ENCODE measurements around the gene SKIDA1.

The SKIDA1 gene

DNA sequence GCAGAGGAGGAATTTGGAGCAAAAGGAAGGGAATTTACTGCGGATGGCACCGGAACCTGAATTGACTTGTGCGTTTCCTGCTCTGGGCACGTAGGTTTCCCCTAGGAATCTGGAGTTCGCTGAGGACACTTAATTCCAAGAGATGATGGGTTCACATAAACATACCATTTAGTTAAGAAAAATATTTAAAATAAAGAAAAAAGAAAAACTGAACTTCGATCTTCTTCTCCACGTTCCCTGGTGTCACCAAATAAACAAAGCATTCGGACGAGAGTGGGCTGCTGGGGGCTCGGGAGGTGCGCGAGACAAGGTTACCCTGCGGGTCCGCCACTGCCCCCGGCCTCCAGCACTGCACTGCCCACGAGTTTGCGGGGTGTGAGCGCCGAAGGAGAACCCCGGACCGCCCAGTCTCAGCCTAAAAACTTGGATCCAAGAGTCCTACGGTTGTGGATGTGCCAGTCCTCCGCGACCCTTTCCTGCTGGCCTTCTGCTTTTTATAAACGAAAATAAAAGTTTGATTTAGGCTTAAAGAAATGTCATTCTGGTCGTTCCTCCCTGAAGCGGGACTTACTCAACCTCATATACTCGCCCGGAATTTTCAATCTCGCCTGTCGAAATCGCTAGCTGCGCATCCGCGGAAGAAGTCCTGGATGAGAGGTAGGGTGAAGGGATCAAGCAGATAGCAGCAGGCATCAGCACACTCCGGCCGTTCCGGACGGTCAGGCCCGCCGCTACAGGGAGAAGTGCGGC is 30.3 kb downstream of the SKIDA1 start:
- Histone ChIP-seq H3K9me3 (ENCODE audit: control insufficient read depth, insufficient read depth, low read length) (no peaks in the 10 kb centered on the region), H3K9ac (ENCODE audit: low read depth, low read length) (peak overlapping the region; percentile 79), H3K27me3 (ENCODE audit: control insufficient read depth, insufficient read depth, low read length) (peaks cover 28% of the 10 kb centered on the region), H3K36me3 (ENCODE audit: control insufficient read depth, insufficient read depth, low read length) (no peaks in the 10 kb centered on the region), H3K4me3 (ENCODE audit: low read depth, low read length) (peak overlapping the region; percentile 87), H3K4me1 (ENCODE audit: control insufficient read depth, insufficient read depth, low read length) (peaks cover 21% of the 10 kb centered on the region)

GRCh38 chr10:21494191-21495001 is 31.1 kb downstream of the SKIDA1 start:
- peaks cover 20% of the 10 kb centered on the region for H3K27me3 ChIP-seq (ENCODE audit: control insufficient read depth, insufficient read depth, low read length)
- peak overlapping the region; percentile 87 for H3K4me3 ChIP-seq (ENCODE audit: low read depth, low read length)
- H3K4me1 ChIP-seq (ENCODE audit: control insufficient read depth, insufficient read depth, low read length): peaks cover 20% of the 10 kb centered on the region
- H3K9me3 ChIP-seq (ENCODE audit: control insufficient read depth, insufficient read depth, low read length): no peaks in the 10 kb centered on the region
- H3K9ac ChIP-seq (ENCODE audit: low read depth, low read length): peak overlapping the region; percentile 79
- H3K36me3 ChIP-seq (ENCODE audit: control insufficient read depth, insufficient read depth, low read length): no peaks in the 10 kb centered on the region

GRCh38 chr10:21493784-21494183 is 31.7 kb downstream of the SKIDA1 start:
- Histone ChIP-seq H3K36me3 (ENCODE audit: control insufficient read depth, insufficient read depth, low read length) (no peaks in the 10 kb centered on the region), H3K27me3 (ENCODE audit: control insufficient read depth, insufficient read depth, low read length) (peaks cover 14% of the 10 kb centered on the region), H3K9me3 (ENCODE audit: control insufficient read depth, insufficient read depth, low read length) (no peaks in the 10 kb centered on the region), H3K4me1 (ENCODE audit: control insufficient read depth, insufficient read depth, low read length) (peaks cover 14% of the 10 kb centered on the region), H3K4me3 (ENCODE audit: low read depth, low read length) (peak overlapping the region; percentile 87), H3K9ac (ENCODE audit: low read depth, low read length) (peak overlapping the region; percentile 79)

- no peaks in the 10 kb centered on the region for H3K9me3 ChIP-seq (ENCODE audit: control insufficient read depth, insufficient read depth, low read length)
- H3K9ac ChIP-seq (ENCODE audit: low read depth, low read length): no peak overlapping the region
- H3K4me1 ChIP-seq (ENCODE audit: control insufficient read depth, insufficient read depth, low read length): peaks cover 7% of the 10 kb centered on the region
- H3K36me3 ChIP-seq (ENCODE audit: control insufficient read depth, insufficient read depth, low read length): no peaks in the 10 kb centered on the region
- peaks cover under 1% of the 10 kb centered on the region for H3K27me3 ChIP-seq (ENCODE audit: control insufficient read depth, insufficient read depth, low read length)
- H3K4me3 ChIP-seq (ENCODE audit: low read depth, low read length): no peak overlapping the region
Measured at GRCh38 chr10:21492421-21492820, 33.1 kb downstream of the SKIDA1 start.

GRCh38 chr10:21490711-21491105 is 34.8 kb downstream of the SKIDA1 start:
- Histone ChIP-seq H3K27me3 (ENCODE audit: control insufficient read depth, insufficient read depth, low read length) (no peaks in the 10 kb centered on the region), H3K4me1 (ENCODE audit: control insufficient read depth, insufficient read depth, low read length) (peaks cover 7% of the 10 kb centered on the region), H3K9ac (ENCODE audit: low read depth, low read length) (no peak overlapping the region), H3K36me3 (ENCODE audit: control insufficient read depth, insufficient read depth, low read length) (no peaks in the 10 kb centered on the region), H3K4me3 (ENCODE audit: low read depth, low read length) (no peak overlapping the region), H3K9me3 (ENCODE audit: control insufficient read depth, insufficient read depth, low read length) (no peaks in the 10 kb centered on the region)

GRCh38 chr10:21490028-21490710 is 35.3 kb downstream of the SKIDA1 start:
- H3K4me1 ChIP-seq (ENCODE audit: control insufficient read depth, insufficient read depth, low read length): peaks cover 7% of the 10 kb centered on the region
- no peaks in the 10 kb centered on the region for H3K36me3 ChIP-seq (ENCODE audit: control insufficient read depth, insufficient read depth, low read length)
- H3K9me3 ChIP-seq (ENCODE audit: control insufficient read depth, insufficient read depth, low read length): no peaks in the 10 kb centered on the region
- H3K4me3 ChIP-seq (ENCODE audit: low read depth, low read length): no peak overlapping the region
- no peak overlapping the region for H3K9ac ChIP-seq (ENCODE audit: low read depth, low read length)
- no peaks in the 10 kb centered on the region for H3K27me3 ChIP-seq (ENCODE audit: control insufficient read depth, insufficient read depth, low read length)

DNA sequence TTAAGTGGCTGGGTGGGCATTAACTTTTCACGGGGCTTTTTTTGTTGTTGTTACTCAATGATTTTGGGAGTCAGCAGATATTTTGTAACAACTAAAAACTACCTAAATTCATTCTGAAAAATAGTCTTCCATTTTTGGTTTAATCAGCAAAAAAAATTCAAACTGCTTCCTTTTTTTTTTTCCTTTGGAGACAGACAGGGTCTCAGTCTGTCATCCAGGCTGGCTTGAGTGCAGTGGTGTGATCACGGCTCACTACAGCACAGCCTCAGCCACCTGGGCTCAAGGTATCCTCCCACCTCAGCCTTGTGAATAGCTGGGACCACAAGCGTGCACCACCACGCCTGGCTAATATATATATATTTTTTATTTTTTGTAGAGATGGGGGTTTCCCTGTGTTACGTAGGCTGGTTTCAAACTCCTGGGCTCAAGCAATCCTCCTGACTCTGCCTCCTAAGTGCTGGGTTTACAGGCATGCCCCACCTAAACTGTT is 36.5 kb downstream of the SKIDA1 start:
- no peaks in the 10 kb centered on the region for H3K36me3 ChIP-seq (ENCODE audit: control insufficient read depth, insufficient read depth, low read length)
- no peak overlapping the region for H3K4me3 ChIP-seq (ENCODE audit: low read depth, low read length)
- no peaks in the 10 kb centered on the region for H3K27me3 ChIP-seq (ENCODE audit: control insufficient read depth, insufficient read depth, low read length)
- H3K9me3 ChIP-seq (ENCODE audit: control insufficient read depth, insufficient read depth, low read length): no peaks in the 10 kb centered on the region
- peaks cover 7% of the 10 kb centered on the region for H3K4me1 ChIP-seq (ENCODE audit: control insufficient read depth, insufficient read depth, low read length)
- no peak overlapping the region for H3K9ac ChIP-seq (ENCODE audit: low read depth, low read length)

DNA sequence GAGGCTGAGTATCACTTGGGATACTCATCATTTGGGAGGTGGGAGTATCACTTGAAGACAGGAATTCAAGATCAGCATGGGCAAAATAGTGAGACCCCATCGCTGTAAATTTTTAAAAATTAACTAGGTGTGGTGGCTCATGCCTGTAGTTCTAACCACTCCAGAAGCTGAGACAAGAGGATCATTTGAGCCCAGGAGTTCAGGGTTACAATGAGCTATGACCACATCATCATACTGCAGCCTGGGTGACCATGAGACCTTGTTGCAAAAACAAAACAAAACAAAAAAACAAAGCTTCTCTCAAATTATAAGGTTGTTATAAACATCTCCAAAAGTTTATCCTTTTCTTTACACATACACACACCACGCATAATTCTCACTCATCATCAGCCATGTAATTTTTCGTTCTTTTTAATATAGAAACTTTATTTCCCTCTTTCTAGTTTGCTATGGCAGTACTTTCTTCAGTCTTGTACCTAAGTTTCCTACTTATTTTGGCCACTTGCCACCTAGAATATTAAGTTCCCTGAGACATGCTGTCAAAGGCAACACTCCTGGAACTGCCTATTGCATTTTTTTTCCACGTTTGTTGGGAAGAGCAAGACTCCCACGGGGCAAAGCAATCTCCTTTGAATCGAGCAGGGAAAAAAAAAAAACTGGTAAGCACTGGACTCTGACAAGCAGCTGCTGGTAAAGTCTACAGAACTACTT is 37.1 kb downstream of the SKIDA1 start:
- H3K4me1 ChIP-seq (ENCODE audit: control insufficient read depth, insufficient read depth, low read length): peaks cover 7% of the 10 kb centered on the region
- no peak overlapping the region for H3K9ac ChIP-seq (ENCODE audit: low read depth, low read length)
- no peaks in the 10 kb centered on the region for H3K9me3 ChIP-seq (ENCODE audit: control insufficient read depth, insufficient read depth, low read length)
- H3K4me3 ChIP-seq (ENCODE audit: low read depth, low read length): no peak overlapping the region
- no peaks in the 10 kb centered on the region for H3K27me3 ChIP-seq (ENCODE audit: control insufficient read depth, insufficient read depth, low read length)
- no peaks in the 10 kb centered on the region for H3K36me3 ChIP-seq (ENCODE audit: control insufficient read depth, insufficient read depth, low read length)

GRCh38 chr10:21487416-21488180 is 37.9 kb downstream of the SKIDA1 start:
- Histone ChIP-seq H3K27me3 (ENCODE audit: control insufficient read depth, insufficient read depth, low read length) (no peaks in the 10 kb centered on the region), H3K36me3 (ENCODE audit: control insufficient read depth, insufficient read depth, low read length) (no peaks in the 10 kb centered on the region), H3K4me1 (ENCODE audit: control insufficient read depth, insufficient read depth, low read length) (peaks cover 7% of the 10 kb centered on the region), H3K9me3 (ENCODE audit: control insufficient read depth, insufficient read depth, low read length) (no peaks in the 10 kb centered on the region), H3K4me3 (ENCODE audit: low read depth, low read length) (no peak overlapping the region), H3K9ac (ENCODE audit: low read depth, low read length) (no peak overlapping the region)

DNA sequence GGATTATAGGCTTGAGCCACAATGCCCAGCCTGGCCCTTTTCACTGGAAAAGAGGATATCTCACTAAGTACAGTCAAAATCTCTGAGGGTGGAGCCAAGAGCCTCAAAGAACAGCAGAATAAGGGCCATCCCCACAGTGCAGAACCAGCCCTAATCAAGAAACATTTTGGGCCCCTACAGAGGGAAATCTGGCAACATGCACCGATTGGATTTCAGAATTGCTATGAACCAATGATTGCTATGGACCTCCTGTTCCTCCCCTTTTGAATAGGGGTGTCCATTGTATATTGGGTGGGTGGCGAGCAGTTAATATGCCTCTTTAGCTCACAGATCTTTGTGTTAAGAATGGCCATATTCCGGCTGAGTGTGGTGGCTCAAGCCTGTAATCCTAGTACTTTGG is 42.7 kb downstream of the SKIDA1 start:
- no peak overlapping the region for H3K4me3 ChIP-seq (ENCODE audit: low read depth, low read length)
- no peaks in the 10 kb centered on the region for H3K4me1 ChIP-seq (ENCODE audit: control insufficient read depth, insufficient read depth, low read length)
- H3K9ac ChIP-seq (ENCODE audit: low read depth, low read length): no peak overlapping the region
- no peaks in the 10 kb centered on the region for H3K9me3 ChIP-seq (ENCODE audit: control insufficient read depth, insufficient read depth, low read length)
- H3K36me3 ChIP-seq (ENCODE audit: control insufficient read depth, insufficient read depth, low read length): no peaks in the 10 kb centered on the region
- no peaks in the 10 kb centered on the region for H3K27me3 ChIP-seq (ENCODE audit: control insufficient read depth, insufficient read depth, low read length)

DNA sequence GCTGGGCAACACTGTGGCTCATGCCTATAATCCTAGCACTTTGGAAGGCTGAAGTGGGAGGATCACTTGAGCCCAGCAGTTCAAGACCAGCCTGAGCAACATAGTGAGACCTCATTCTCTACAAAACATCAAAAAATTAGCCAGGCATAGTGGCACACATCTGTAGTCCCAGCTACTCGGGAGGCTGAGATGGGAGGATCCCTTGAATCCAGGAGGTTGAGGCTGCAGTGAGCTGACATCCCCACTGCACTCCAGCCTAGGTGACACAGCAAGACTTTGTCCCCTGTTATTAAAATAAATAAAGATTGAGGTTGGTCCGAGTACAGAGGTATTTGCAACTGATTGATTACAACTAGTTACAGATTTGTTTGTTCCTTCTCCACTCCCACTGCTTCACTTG is 44.1 kb downstream of the SKIDA1 start:
- H3K27me3 ChIP-seq (ENCODE audit: control insufficient read depth, insufficient read depth, low read length): no peaks in the 10 kb centered on the region
- H3K9ac ChIP-seq (ENCODE audit: low read depth, low read length): no peak overlapping the region
- H3K36me3 ChIP-seq (ENCODE audit: control insufficient read depth, insufficient read depth, low read length): no peaks in the 10 kb centered on the region
- H3K4me1 ChIP-seq (ENCODE audit: control insufficient read depth, insufficient read depth, low read length): no peaks in the 10 kb centered on the region
- no peaks in the 10 kb centered on the region for H3K9me3 ChIP-seq (ENCODE audit: control insufficient read depth, insufficient read depth, low read length)
- no peak overlapping the region for H3K4me3 ChIP-seq (ENCODE audit: low read depth, low read length)

All from iPS-15b (cell line).